HG03432 (cell line): ENCODE measurements around the gene BHLHE41.

Experiments used
- ATAC-seq: cut with Tn5 transposase; IDR thresholded peaks from one replicate; pipeline ENCODE4 v1.9.1; 2021; ENCODE audit warnings: mild to moderate bottlenecking, moderate library complexity; ENCODE audit not compliant: unreplicated experiment

BHLHE41 gene

GRCh38 chr12:26116829-26117715 lies 7.8 kb downstream of the BHLHE41 start:
- no peak for ATAC-seq

DNA sequence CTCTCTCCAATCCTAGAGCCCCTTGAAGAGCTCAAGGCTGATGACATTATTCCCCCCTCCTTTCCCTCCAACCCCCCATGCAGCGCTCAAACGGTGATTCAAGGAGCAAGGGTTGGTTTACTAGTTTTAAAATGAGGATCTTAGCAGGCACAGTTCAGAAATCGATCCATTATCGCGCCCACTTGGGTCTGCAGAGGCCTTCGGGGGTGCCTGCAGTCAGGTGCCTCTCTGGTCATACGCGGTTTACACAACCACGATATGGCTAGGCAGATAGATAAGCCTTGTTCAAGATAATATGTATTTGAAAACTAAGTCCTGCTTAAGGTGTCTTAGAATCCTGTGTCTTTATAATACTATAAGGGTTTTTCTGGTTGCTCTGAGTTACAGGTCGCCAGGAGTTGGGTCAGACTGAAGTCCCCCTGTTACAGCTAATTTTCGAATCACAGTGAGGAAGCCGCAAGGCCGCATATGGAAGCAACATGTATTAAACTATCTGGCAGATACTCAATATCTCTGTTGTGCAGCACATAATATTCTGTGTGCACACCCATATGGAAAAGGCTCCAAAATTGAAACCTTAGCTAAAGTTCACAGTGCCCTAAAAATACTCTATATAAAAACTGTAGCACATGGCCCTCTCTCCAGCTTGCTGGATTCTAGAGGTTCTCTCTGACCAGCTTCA lies 10.0 kb downstream of the BHLHE41 start:
- ATAC-seq, result no peak

DNA sequence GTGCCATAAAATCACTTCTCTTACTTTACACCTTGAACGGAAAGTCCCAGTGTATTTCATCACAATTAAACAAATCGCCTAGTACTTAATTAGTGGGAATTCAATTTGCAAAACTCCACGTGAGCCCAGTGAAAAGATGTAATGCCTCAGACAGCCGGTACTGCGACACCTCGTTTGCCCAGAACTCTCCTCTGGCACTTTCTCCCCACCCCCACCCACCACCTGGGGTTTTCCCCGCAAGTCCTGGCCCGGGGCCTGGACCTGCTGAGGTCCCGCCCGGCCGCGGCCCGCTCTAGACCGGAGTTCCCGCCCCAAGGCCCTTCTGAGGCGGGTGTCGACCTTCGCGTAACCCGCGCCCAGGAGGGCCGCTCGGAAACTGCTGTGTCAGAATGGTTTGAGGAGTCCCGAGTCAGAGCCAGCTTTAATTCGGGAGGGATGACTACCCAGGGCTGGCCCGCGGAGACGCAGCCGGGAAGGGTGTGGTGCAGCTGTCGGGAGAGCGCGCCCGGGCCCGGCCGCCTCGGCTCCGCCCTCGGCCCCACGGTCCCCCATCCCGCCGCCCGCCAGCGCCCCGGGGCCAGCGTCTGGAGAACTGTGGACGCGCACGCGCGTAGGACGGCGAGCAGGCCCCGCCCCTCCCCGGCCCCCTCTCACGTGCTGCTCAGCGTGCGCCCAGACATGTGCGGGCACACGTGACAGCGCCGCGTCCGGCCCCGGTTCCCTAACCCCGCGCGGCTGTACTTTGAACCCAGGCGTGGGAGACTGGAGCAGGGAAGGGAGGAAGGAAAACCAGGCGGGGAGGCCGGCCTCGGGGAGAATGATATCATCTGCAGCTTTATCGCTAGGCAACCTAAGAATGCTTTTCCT lies 10.8 kb downstream of the BHLHE41 start:
- peak; percentile 78 for ATAC-seq

GRCh38 chr12:26113181-26113654 lies 11.6 kb downstream of the BHLHE41 start:
- no peak for ATAC-seq

GRCh38 chr12:26112703-26113147 lies 12.1 kb downstream of the BHLHE41 start:
- no peak for ATAC-seq

- no peak for ATAC-seq
Measured at GRCh38 chr12:26112232-26112631, 12.6 kb downstream of the BHLHE41 start.

DNA sequence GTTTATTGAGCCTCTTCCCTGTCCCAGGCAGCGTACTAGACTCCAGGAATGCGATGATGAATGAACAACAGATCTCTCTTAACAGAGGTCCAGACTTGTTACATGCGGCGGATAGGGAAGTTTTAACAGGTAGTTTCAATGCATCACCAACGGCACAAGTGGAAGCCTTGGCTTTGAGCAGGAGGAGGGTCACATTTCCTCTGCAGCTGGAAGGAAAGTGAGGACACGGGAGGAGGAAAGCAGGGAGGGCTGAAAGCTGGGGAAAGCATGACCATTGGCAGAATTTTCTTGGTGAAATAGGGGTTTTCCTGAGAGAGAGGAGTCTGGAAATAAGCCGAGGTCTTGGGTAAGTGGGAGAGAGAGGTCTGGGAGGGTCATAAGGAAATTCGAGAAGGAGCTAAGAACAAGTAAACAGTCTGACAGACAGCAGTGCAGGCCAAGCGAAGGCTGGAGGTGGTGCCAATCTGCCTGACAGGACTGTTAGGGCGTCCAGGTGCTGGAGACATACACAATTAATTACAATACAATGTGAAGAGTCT lies 15.4 kb downstream of the BHLHE41 start:
- no peak for ATAC-seq

DNA sequence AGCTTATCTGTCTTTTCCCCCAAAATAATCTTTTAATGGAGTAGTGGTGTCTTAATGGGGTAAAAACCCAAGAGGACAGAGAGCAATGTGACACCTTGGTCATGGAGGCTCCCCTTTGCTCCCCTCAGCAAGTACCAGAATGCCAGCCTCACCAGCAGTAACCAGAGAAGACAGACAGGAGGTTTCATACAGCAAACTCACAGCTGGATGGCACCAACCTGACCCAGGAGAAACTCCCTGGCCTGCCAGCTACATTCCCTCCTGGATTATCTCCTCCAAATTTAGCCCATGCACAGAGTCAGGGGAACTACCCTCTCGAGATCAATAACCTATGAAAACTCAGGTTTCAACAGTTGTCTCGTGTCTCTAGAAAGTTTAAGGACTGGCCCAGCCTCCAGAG lies 15.9 kb downstream of the BHLHE41 start:
- ATAC-seq, result no peak

GRCh38 chr12:26106347-26106746 lies 18.5 kb downstream of the BHLHE41 start:
- no peak for ATAC-seq

GRCh38 chr12:26102953-26103352 lies 21.9 kb downstream of the BHLHE41 start:
- ATAC-seq, result no peak

GRCh38 chr12:26101763-26102162 lies 23.1 kb downstream of the BHLHE41 start:
- ATAC-seq, result no peak

DNA sequence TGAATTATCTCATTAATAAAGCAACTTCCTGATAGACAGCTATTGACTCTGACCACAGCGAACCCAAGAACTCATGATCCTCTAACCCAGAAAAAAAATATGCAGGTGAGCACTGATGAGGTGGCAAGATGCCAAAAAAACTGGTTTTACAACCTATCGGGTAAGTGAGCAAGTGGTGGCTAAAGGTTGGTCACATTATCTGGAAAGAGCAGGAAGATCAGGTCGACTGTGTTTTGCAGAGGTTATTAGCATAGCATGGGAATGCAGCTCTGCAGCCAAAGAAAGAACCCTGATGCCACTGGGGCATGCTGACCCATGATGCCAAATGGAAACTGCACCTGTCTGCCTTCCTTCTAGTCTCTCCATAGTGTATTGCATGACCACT lies 23.5 kb downstream of the BHLHE41 start:
- no peak for ATAC-seq

GRCh38 chr12:26100666-26101349 lies 24.0 kb downstream of the BHLHE41 start:
- no peak for ATAC-seq

- peak; percentile 92 for ATAC-seq
Measured at GRCh38 chr12:26097046-26097878, 27.6 kb downstream of the BHLHE41 start.

- ATAC-seq, result no peak
Measured at GRCh38 chr12:26096036-26096435, 28.8 kb downstream of the BHLHE41 start.

DNA sequence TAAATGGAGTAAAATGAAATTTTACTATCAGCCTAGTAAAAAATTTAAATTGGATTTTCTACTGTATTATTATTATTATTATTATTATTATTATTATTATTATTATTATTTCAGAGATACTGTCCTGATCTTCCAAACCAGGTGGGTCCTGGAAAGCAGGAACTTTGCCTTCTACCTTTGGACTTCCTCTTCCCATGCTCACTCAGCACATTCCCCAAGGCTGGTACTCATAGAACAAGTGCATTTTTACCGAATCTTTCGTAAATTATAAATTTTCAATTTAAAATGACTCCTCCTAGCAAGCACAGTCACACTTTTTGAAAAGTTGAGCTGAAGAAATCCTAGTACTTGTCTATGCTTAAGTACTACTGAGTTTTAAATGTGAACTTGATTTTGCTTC lies 29.7 kb downstream of the BHLHE41 start:
- no peak for ATAC-seq

- ATAC-seq, result no peak
Measured at GRCh38 chr12:26092346-26093105, 32.3 kb downstream of the BHLHE41 start.

DNA sequence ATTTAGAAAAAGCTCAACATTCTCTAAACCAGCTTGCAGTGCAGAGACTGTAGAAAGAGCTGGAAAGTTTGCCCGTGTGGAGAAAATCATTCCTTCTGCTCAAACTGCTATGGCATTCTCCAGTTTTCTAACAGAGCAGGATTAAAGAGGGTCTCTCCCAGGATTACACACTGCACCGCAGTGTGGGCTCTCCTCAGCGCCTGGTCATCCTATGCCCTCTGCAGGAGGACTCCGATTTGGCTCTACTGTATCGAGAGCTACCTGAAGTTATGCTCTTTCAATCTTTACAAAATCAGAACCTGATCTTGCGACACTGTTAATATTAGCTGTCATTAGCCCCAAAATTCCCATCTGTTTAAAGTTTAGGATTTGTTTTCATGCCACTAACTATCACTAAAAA lies 33.0 kb downstream of the BHLHE41 start:
- ATAC-seq, result no peak
